Epithelial cell of esophagus (primary cell): ENCODE results near the gene MVB12B.
"Not testable (repeated sequence)": the region's sequence is repeated elsewhere in the genome, so short reads cannot be mapped to it uniquely, and the experiment has no call there.

Source experiments
- DNase-seq: peaks from one replicate; pipeline ENCODE4 v3.0.0; 2010; ENCODE audit warnings: low read depth
- H3K4me3 ChIP-seq: 2 replicates; pipeline ENCODE4 v1.5.1; 2011; ENCODE audit warnings: mild to moderate bottlenecking, low read length, control low read depth
- CTCF ChIP-seq: IDR thresholded peaks from 2 replicates; pipeline ENCODE4 v1.5.1; 2011; ENCODE audit warnings: low read depth, mild to moderate bottlenecking, low read length, control low read depth, inconsistent platforms; ENCODE audit not compliant: insufficient read depth; ENCODE audit errors: missing control alignments

Gene MVB12B

GRCh38 chr9:126326228-126327005 lies at the start of gene MVB12B:
Gene MVB12B (plus strand): TSS chr9:126326829. CDS start chr9:126326930, 101 bp downstream.
- H3K4me3 ChIP-seq, result peak within 1 kb of the TSS; percentile 35
- TF ChIP-seq CTCF, result no peak
- peak; percentile 47 for DNase-seq

GRCh38 chr9:126283799-126284465 lies 42.7 kb upstream of the MVB12B start:
- no peak for TF ChIP-seq CTCF
- H3K4me3 ChIP-seq, result no peak overlapping the region
- no peak for DNase-seq

- H3K4me3 ChIP-seq, DNase-seq: not testable (repeated sequence)
These were observed 41.0 kb upstream of the MVB12B start for GRCh38 chr9:126285652-126286051.

- no peak for DNase-seq
These were observed 39.3 kb upstream of the MVB12B start for GRCh38 chr9:126287166-126287866.

GRCh38 chr9:126290871-126291270 lies 35.8 kb upstream of the MVB12B start:
- no peak for DNase-seq
- TF ChIP-seq CTCF, result no peak
- H3K4me3 ChIP-seq, result no peak overlapping the region

More at GRCh38 chr9:126287166-126287866, 39.3 kb upstream of the MVB12B start:
- TF ChIP-seq CTCF, result no peak
- no peak overlapping the region for H3K4me3 ChIP-seq

- TF ChIP-seq CTCF, result no peak
- no peak for DNase-seq
- no peak overlapping the region for H3K4me3 ChIP-seq
These were observed 34.7 kb upstream of the MVB12B start for GRCh38 chr9:126291925-126292324.
